ENCODE results near the gene SMCP.
A peak's percentile ranks its signal among the peaks of the same experiment; 100 is the strongest.

Gene SMCP

GRCh38 chr1:152886758-152887409 is 8.8 kb downstream of the SMCP start:
- no peak for DNase-seq (ENCODE audit: insufficient read length)
- TF ChIP-seq POLR2AphosphoS5 (IDR thresholded peaks at IDR 0.05; ENCODE audit: low read depth, low read length) (no peak), TAF1 (IDR thresholded peaks at IDR 0.05; ENCODE audit: borderline replicate concordance, low read depth, low read length) (no peak)
- no peak for FAIRE-seq

DNA sequence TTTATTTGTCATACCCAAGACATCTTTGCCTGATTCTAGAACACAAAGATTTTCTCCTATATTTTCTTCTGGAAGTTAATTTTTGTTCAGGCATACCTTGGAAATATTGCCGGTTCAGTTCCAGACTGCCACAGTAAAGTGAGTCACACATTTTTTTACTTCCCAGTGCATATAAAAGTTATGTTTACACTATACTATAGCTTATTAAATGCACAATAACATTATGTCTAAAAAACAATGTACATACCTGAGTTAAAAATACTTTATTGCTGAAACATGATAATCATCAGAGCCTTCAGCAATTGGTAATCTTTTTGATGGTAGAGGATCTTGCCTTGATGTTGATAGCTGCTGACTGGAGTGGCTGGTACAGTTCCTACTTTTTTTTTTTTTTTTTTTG is 10.0 kb downstream of the SMCP start:
- no peak for TF ChIP-seq TAF1 (IDR thresholded peaks at IDR 0.05; ENCODE audit: borderline replicate concordance, low read depth, low read length)
- TF ChIP-seq POLR2A (IDR thresholded peaks at IDR 0.05; ENCODE audit: low read depth, low read length), result no peak
- no peak for TF ChIP-seq POLR2AphosphoS5 (IDR thresholded peaks at IDR 0.05; ENCODE audit: low read depth, low read length)
- FAIRE-seq, result no peak
- no peak for DNase-seq (ENCODE audit: insufficient read length)

- FAIRE-seq, result no peak
- DNase-seq (ENCODE audit: insufficient read length), result no peak
- TF ChIP-seq POLR2A (IDR thresholded peaks at IDR 0.05; ENCODE audit: low read depth, low read length) (no peak), POLR2AphosphoS5 (IDR thresholded peaks at IDR 0.05; ENCODE audit: low read depth, low read length) (no peak), TAF1 (IDR thresholded peaks at IDR 0.05; ENCODE audit: borderline replicate concordance, low read depth, low read length) (no peak)
Measured at GRCh38 chr1:152899027-152899426, 20.9 kb downstream of the SMCP start.

GRCh38 chr1:152899883-152900282 is 21.8 kb downstream of the SMCP start:
- TF ChIP-seq TAF1 (IDR thresholded peaks at IDR 0.05; ENCODE audit: borderline replicate concordance, low read depth, low read length) (no peak), POLR2A (IDR thresholded peaks at IDR 0.05; ENCODE audit: low read depth, low read length) (no peak), POLR2AphosphoS5 (IDR thresholded peaks at IDR 0.05; ENCODE audit: low read depth, low read length) (no peak)
- FAIRE-seq (no peak), DNase-seq (ENCODE audit: insufficient read length) (no peak)

DNA sequence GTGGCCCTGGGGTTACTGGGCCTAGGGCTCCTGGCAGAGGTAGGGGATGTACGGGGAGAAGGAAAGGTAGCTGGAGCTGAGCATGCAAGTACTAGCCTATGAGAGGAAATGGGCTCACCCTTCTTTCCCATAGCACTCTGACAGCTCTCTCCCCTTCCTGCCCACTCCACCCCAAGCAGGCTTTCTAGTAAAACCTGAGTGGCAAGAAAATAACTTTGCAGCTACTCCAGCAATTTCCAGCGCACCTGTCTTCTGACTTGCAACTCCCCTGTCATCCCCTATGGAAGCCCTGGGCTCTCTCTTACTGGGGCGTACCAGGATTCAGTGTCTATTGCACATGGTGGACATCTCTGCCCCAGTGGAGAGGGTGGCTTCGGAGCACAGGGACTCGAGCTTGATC is 23.5 kb downstream of the SMCP start:
- no peak for TF ChIP-seq POLR2AphosphoS5 (IDR thresholded peaks at IDR 0.05; ENCODE audit: low read depth, low read length)
- TF ChIP-seq POLR2A (IDR thresholded peaks at IDR 0.05; ENCODE audit: low read depth, low read length), result no peak
- no peak for TF ChIP-seq TAF1 (IDR thresholded peaks at IDR 0.05; ENCODE audit: borderline replicate concordance, low read depth, low read length)
- DNase-seq (ENCODE audit: insufficient read length) (no peak), FAIRE-seq (no peak)

DNA sequence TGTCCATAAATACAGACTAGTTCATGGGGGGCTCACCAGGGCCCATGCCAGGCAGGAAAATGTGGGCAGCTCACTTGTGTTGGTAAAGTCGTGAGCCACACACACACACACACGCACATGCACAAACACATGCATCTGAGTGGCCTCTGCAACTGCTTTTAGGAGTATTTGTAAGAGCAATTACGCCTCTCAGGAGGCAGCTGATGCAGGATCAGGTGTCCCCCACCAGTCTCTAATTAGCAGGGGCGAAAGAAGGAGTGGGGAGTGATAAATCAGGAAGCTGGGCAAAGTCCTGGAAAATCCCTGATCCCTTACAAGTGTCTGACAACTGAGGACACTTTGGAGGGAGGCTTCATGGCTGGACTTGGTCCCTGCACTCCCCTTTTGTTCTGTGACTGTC is 24.5 kb downstream of the SMCP start:
- no peak for TF ChIP-seq POLR2AphosphoS5 (IDR thresholded peaks at IDR 0.05; ENCODE audit: low read depth, low read length)
- no peak for TF ChIP-seq POLR2A (IDR thresholded peaks at IDR 0.05; ENCODE audit: low read depth, low read length)
- no peak for TF ChIP-seq TAF1 (IDR thresholded peaks at IDR 0.05; ENCODE audit: borderline replicate concordance, low read depth, low read length)
- DNase-seq (ENCODE audit: insufficient read length) (no peak), FAIRE-seq (no peak)

DNA sequence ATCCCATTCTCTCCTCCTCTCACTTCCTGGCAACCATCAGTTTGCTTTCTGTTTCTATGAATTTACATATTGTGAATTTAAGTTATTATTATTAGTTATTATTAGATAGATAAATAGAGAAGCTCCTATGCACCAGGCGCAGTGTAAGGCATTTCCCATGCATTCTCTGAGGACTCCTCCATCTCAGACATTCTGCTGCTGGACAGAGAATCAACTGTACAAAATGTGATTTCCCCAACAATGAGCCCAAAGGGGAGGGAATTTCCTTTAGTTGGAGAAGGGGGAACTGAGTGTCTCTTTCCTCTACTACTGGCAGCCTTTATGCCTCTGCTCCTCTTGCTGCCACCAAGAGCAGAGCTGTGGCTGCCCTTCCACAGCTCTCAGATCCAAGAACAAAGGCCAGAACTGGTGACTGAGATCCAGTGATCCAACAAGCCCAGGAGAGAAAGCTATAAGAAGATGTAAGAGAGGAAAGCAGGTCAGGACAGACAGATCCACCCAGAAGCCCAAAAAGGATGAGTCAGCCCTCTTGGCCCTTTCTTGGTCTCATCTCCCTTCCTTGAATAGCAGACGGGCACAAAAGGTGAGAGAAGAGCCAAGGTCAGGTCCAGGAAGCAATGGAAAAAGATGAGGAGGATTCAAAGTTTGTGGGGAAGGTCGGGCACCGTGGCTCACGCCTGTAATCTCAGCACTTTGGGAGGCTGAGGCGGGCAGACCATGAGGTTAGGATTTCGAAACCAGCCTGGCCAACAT is 26.7 kb downstream of the SMCP start:
- no peak for TF ChIP-seq POLR2A (IDR thresholded peaks at IDR 0.05; ENCODE audit: low read depth, low read length)
- no peak for TF ChIP-seq TAF1 (IDR thresholded peaks at IDR 0.05; ENCODE audit: borderline replicate concordance, low read depth, low read length)
- no peak for TF ChIP-seq POLR2AphosphoS5 (IDR thresholded peaks at IDR 0.05; ENCODE audit: low read depth, low read length)
- no peak for FAIRE-seq

GRCh38 chr1:152906023-152906565 is 28.0 kb downstream of the SMCP start:
- no peak for FAIRE-seq
- no peak for DNase-seq (ENCODE audit: insufficient read length)
- no peak for TF ChIP-seq TAF1 (IDR thresholded peaks at IDR 0.05; ENCODE audit: borderline replicate concordance, low read depth, low read length)
- TF ChIP-seq POLR2AphosphoS5 (IDR thresholded peaks at IDR 0.05; ENCODE audit: low read depth, low read length), result no peak
- TF ChIP-seq POLR2A (IDR thresholded peaks at IDR 0.05; ENCODE audit: low read depth, low read length), result no peak

More for the DNA sequence above, 26.7 kb downstream of the SMCP start:
- DNase-seq (ENCODE audit: insufficient read length), result no peak

DNA sequence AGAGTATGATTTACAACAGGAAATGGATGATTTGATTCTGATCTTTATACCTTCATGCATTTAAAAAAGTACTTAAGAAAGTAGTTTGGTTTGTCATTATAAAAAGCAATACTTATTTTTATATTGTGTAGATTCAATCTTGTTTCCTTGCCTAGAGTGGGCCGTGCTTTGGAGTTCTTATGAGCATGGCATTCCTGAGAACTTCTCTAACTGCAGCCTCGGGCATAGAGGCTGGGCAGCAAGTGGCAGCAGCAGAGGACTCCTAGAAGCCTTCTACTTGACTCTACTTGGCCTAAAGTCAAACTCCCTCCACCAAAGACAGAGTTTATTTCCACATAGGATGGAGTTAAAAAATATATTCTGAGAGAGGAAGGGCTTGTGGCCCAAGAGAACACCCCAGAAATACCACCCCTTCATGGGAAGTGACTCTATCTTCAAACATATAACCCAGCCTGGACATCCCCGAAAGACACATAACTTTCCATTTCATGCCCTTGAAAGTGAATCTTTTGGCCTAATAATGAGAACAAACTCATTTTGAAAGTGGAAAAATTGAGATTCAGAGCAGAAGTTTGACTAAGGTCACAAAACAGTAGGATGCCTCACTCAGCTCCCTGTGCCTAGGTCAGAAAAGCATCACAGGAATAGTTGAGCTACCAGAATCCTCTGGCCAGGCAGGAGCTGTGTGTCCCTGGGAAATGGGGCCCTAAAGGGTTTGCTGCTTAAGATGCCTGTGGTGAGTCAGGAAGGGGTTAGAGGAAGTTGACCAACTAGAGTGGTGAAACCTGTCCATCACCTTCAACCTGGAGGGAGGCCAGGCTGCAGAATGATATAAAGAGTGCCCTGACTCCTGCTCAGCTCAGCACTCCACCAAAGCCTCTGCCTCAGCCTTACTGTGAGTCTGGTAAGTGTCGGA is 29.8 kb downstream of the SMCP start, which contains the start of gene IVL:
IVL (plus strand) TSS at position 861 of the 916 bp plus-strand sequence. CDS start 1,252 bp downstream, outside the sequence.
- DNase-seq (ENCODE audit: insufficient read length) (no peak), FAIRE-seq (peak; percentile 80)
- TF ChIP-seq POLR2AphosphoS5 (IDR thresholded peaks at IDR 0.05; ENCODE audit: low read depth, low read length) (no peak), POLR2A (IDR thresholded peaks at IDR 0.05; ENCODE audit: low read depth, low read length) (no peak), TAF1 (IDR thresholded peaks at IDR 0.05; ENCODE audit: borderline replicate concordance, low read depth, low read length) (no peak)

DNA sequence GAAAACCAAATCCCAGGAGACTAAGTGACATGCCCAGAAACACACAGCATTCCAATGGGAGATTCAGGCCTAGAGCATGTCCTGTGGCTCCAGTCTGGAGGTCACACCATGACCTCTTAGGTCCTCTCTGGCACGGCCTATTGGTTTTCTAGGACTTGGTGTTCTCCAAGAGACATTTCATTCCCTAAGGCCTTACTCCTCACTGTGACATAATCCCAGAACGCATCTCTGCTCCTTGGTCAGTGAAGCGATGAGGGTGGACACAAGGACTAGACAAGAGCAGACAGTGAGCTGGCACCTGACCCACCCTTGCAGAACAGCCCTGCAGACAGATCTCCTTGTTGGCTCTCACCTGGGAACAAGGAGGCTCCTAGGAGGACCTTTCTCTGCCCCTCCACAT is 31.1 kb downstream of the SMCP start:
- FAIRE-seq, result no peak
- TF ChIP-seq POLR2A (IDR thresholded peaks at IDR 0.05; ENCODE audit: low read depth, low read length) (no peak), POLR2AphosphoS5 (IDR thresholded peaks at IDR 0.05; ENCODE audit: low read depth, low read length) (no peak), TAF1 (IDR thresholded peaks at IDR 0.05; ENCODE audit: borderline replicate concordance, low read depth, low read length) (no peak)
- no peak for DNase-seq (ENCODE audit: insufficient read length)

GRCh38 chr1:152912471-152912870 is 34.3 kb downstream of the SMCP start:
- FAIRE-seq (peak; percentile 9), DNase-seq (ENCODE audit: insufficient read length) (no peak)
- TF ChIP-seq TAF1 (IDR thresholded peaks at IDR 0.05; ENCODE audit: borderline replicate concordance, low read depth, low read length) (no peak), POLR2AphosphoS5 (IDR thresholded peaks at IDR 0.05; ENCODE audit: low read depth, low read length) (no peak), POLR2A (IDR thresholded peaks at IDR 0.05; ENCODE audit: low read depth, low read length) (no peak)
